WTC11 (cell line): ENCODE data around the gene AKT3. TPM values are rescaled to one million over a fixed set of nuclear protein-coding genes. Genes with fewer than 3 reads are reported as not detected.

ENCODE experiments used
- ATAC-seq: fragments of 200-7000 bp; cut with Tn5 transposase; 2 replicates; pipeline ENCODE4 v1.10.0; 2021; ENCODE audit warnings: mild to moderate bottlenecking, moderate library complexity
- CTCF ChIA-PET: fragments of 300-600 bp; sonication (Branson Sonifier 250); formaldehyde crosslinking; loops from one replicate; lab custom pipeline; 2021; ENCODE audit warnings: antibody characterized with exemption; lab: Charles Lee
- POLR2A ChIA-PET: fragments of 350-600 bp; sonication (Branson Sonifier 250); formaldehyde crosslinking; loops from one replicate; lab custom pipeline; 2021; ENCODE audit warnings: antibody characterized with exemption; lab: Charles Lee
- DNase-seq: peaks from one replicate; pipeline ENCODE4 v3.0.0; 2021; ENCODE audit warnings: low spot score
- H3K27ac Mint-ChIP-seq: 2 replicates; pipeline ENCODE4 v1.8.0; 2021; ENCODE audit warnings: mixed read lengths
- H3K27me3 Mint-ChIP-seq: 2 replicates; pipeline ENCODE4 v1.8.0; 2021; ENCODE audit warnings: low read depth, mild to moderate bottlenecking, moderate library complexity, mixed read lengths
- H3K36me3 Mint-ChIP-seq: 2 replicates; pipeline ENCODE4 v1.8.0; 2021; ENCODE audit warnings: mixed read lengths
- H3K4me1 Mint-ChIP-seq: 2 replicates; pipeline ENCODE4 v1.8.0; 2022; ENCODE audit warnings: mixed read lengths
- H3K4me3 Mint-ChIP-seq: 2 replicates; pipeline ENCODE4 v1.8.0; 2021; ENCODE audit warnings: mild to moderate bottlenecking, moderate library complexity, mixed read lengths
- H3K9me3 Mint-ChIP-seq: 2 replicates; pipeline ENCODE4 v1.8.0; 2021; ENCODE audit warnings: mixed read lengths
- FOXJ3 ChIP-seq: sonication (generic); formaldehyde crosslinking; IDR thresholded peaks from 2 replicates; pipeline ENCODE4 v1.9.0; 2021; ENCODE audit warnings: missing genetic modification reagents, mild to moderate bottlenecking, borderline replicate concordance
- FOXK1 ChIP-seq: sonication (generic); formaldehyde crosslinking; IDR thresholded peaks from 2 replicates; pipeline ENCODE4 v1.8.0; 2022; ENCODE audit warnings: mild to moderate bottlenecking, moderate library complexity, missing genetic modification reagents
- GTF2I ChIP-seq: fragments of 250-450 bp; sonication (Bioruptor Pico); conservative IDR thresholded peaks from 2 replicates; pipeline ENCODE4 v1.4.0; 2021; ENCODE audit warnings: mild to moderate bottlenecking
- JAZF1 ChIP-seq: fragments of 250-450 bp; sonication (Bioruptor Pico); IDR thresholded peaks from 2 replicates; pipeline ENCODE4 v1.9.0; 2021; ENCODE audit warnings: moderate library complexity, mild to moderate bottlenecking, inconsistent platforms
- NFYB ChIP-seq: sonication (generic); formaldehyde crosslinking; conservative IDR thresholded peaks from 2 replicates; pipeline ENCODE4 v1.8.0; 2022; ENCODE audit warnings: low read depth, missing genetic modification reagents
- NR1H2 ChIP-seq: sonication (generic); formaldehyde crosslinking; IDR thresholded peaks from 2 replicates; pipeline ENCODE4 v1.9.0; 2021; ENCODE audit warnings: mild to moderate bottlenecking, moderate library complexity, missing genetic modification reagents
- SMAD3 ChIP-seq: sonication (generic); formaldehyde crosslinking; IDR thresholded peaks from 2 replicates; pipeline ENCODE4 v1.8.0; 2022; ENCODE audit warnings: missing genetic modification reagents, mild to moderate bottlenecking, borderline replicate concordance
- TCF7 ChIP-seq: sonication (generic); formaldehyde crosslinking; IDR thresholded peaks from 2 replicates; pipeline ENCODE4 v1.8.0; 2022; ENCODE audit warnings: mild to moderate bottlenecking, low read depth, missing genetic modification reagents, moderate library complexity
- ZNF121 ChIP-seq: sonication (generic); formaldehyde crosslinking; IDR thresholded peaks from 2 replicates; pipeline ENCODE4 v1.8.0; 2023; ENCODE audit warnings: missing genetic modification reagents
- ZNF396 ChIP-seq: fragments of 250-450 bp; sonication (Bioruptor Pico); IDR thresholded peaks from 2 replicates; pipeline ENCODE4 v1.8.0; 2021; ENCODE audit warnings: mild to moderate bottlenecking, moderate library complexity, borderline replicate concordance
- total RNA-seq: library from RNA; stranded (reverse); gene quantifications from 3 replicates; pipeline ENCODE4 v1.2.3, GENCODE V29; 2021
- TF ChIP-seq, protein P1 (sequence below): fragments of 250-450 bp; sonication (Bioruptor Pico); IDR thresholded peaks from 2 replicates; pipeline ENCODE4 v1.9.0; 2021; ENCODE audit warnings: mild to moderate bottlenecking
- TF ChIP-seq, protein P2 (sequence below): fragments of 250-450 bp; sonication (Bioruptor Pico); IDR thresholded peaks from 2 replicates; pipeline ENCODE4 v1.9.0; 2021; ENCODE audit warnings: mild to moderate bottlenecking, borderline replicate concordance
- TF ChIP-seq, protein P3 (sequence below): sonication (generic); formaldehyde crosslinking; IDR thresholded peaks from 2 replicates; pipeline ENCODE4 v1.8.0; 2022; ENCODE audit warnings: mild to moderate bottlenecking, missing genetic modification reagents
- TF ChIP-seq, protein P4 (sequence below): fragments of 250-450 bp; sonication (Bioruptor Pico); IDR thresholded peaks from 2 replicates; pipeline ENCODE4 v1.9.0; 2021; ENCODE audit warnings: moderate library complexity, mild to moderate bottlenecking, inconsistent platforms, borderline replicate concordance
- TF ChIP-seq, protein P5 (sequence below): fragments of 250-450 bp; sonication (Bioruptor Pico); IDR thresholded peaks from 2 replicates; pipeline ENCODE4 v1.8.0; 2021; ENCODE audit warnings: mild to moderate bottlenecking
- TF ChIP-seq, protein P6 (sequence below): fragments of 250-450 bp; sonication (Bioruptor Pico); IDR thresholded peaks from 2 replicates; pipeline ENCODE4 v2.1.2; 2022; ENCODE audit warnings: mild to moderate bottlenecking, moderate library complexity
- TF ChIP-seq, protein P7 (sequence below): sonication (generic); formaldehyde crosslinking; IDR thresholded peaks from 2 replicates; pipeline ENCODE4 v1.8.1; 2022; ENCODE audit warnings: low read depth, missing genetic modification reagents, borderline replicate concordance
- TF ChIP-seq, protein P8 (sequence below): sonication (generic); formaldehyde crosslinking; IDR thresholded peaks from 2 replicates; pipeline ENCODE4 v1.8.0; 2023; ENCODE audit warnings: missing genetic modification reagents, mild to moderate bottlenecking, borderline replicate concordance

AKT3 gene
- total RNA-seq, 1 experiment from 2014 or later: 38.5 TPM

DNA sequence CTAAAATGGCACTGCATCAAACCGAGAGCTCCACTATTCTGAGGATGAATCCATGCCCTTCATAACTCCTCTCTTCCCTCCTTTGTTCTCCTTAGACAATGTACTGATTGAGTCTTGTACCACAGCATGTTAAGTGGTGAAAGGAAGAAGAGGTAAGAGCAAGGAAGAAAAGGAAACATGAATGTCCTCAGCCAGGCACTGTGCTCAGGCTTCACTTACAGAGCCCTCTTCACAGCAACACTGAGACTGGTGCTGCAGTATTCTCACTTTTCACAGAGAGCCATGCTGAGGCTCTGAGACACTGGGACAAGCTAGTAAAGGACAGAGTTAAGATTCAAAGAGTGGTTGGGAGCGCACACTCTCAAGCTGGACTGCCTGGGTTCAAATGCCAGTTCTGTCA, 143.5 kb downstream of the AKT3 start (continued):
- no peak for TF ChIP-seq TCF7
- no peak for TF ChIP-seq NR1H2
- TF ChIP-seq, protein P1, sequence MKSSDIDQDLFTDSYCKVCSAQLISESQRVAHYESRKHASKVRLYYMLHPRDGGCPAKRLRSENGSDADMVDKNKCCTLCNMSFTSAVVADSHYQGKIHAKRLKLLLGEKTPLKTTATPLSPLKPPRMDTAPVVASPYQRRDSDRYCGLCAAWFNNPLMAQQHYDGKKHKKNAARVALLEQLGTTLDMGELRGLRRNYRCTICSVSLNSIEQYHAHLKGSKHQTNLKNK: no peak
- TF ChIP-seq, all 79 proteins: peak for 0

DNA sequence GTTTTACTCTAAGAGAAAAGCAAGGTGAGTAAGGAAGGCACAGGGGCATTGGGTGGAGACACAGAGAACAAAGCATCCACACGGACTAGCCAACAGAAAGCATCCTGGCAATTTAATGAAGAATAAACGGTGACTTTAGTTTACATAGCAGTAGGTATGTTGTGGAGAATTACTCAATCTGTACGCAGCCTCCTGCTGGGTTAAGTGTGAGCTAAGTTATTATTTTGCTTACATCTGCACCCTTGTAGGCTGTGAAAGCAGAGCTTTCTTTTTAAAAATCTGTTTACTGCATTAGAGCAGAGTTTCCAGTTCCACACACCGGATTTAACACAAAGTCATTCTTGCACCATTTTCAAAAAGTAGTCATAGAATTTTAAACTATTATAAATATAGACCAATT, 144.5 kb downstream of the AKT3 start:
- DNase-seq (no peak), ATAC-seq (no peak)
- peaks cover 36% of the 10 kb centered on the region for H3K4me1 Mint-ChIP-seq
- no peaks in the 10 kb centered on the region for H3K9me3 Mint-ChIP-seq
- no peaks in the 10 kb centered on the region for H3K27me3 Mint-ChIP-seq
- ChIA-PET CTCF (interaction anchor here (1.4 kb wide), 1 partner anchor 45 kb away, joined by 4 read pairs; no protein-coding TSS in a partner anchor), POLR2A (no interaction called here)
- no peaks in the 10 kb centered on the region for H3K36me3 Mint-ChIP-seq
- H3K27ac Mint-ChIP-seq: no peak overlapping the region
- no peak for TF ChIP-seq FOXJ3
- no peak for TF ChIP-seq FOXK1 (CRISPR knock-in tag)
- TF ChIP-seq, protein P2, sequence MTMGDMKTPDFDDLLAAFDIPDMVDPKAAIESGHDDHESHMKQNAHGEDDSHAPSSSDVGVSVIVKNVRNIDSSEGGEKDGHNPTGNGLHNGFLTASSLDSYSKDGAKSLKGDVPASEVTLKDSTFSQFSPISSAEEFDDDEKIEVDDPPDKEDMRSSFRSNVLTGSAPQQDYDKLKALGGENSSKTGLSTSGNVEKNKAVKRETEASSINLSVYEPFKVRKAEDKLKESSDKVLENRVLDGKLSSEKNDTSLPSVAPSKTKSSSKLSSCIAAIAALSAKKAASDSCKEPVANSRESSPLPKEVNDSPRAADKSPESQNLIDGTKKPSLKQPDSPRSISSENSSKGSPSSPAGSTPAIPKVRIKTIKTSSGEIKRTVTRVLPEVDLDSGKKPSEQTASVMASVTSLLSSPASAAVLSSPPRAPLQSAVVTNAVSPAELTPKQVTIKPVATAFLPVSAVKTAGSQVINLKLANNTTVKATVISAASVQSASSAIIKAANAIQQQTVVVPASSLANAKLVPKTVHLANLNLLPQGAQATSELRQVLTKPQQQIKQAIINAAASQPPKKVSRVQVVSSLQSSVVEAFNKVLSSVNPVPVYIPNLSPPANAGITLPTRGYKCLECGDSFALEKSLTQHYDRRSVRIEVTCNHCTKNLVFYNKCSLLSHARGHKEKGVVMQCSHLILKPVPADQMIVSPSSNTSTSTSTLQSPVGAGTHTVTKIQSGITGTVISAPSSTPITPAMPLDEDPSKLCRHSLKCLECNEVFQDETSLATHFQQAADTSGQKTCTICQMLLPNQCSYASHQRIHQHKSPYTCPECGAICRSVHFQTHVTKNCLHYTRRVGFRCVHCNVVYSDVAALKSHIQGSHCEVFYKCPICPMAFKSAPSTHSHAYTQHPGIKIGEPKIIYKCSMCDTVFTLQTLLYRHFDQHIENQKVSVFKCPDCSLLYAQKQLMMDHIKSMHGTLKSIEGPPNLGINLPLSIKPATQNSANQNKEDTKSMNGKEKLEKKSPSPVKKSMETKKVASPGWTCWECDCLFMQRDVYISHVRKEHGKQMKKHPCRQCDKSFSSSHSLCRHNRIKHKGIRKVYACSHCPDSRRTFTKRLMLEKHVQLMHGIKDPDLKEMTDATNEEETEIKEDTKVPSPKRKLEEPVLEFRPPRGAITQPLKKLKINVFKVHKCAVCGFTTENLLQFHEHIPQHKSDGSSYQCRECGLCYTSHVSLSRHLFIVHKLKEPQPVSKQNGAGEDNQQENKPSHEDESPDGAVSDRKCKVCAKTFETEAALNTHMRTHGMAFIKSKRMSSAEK (CRISPR knock-in tag): no peak
- TF ChIP-seq, protein P3, sequence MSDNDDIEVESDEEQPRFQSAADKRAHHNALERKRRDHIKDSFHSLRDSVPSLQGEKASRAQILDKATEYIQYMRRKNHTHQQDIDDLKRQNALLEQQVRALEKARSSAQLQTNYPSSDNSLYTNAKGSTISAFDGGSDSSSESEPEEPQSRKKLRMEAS: no peak
- TF ChIP-seq ZNF396 (CRISPR knock-in tag): no peak
- TF ChIP-seq, protein P4, sequence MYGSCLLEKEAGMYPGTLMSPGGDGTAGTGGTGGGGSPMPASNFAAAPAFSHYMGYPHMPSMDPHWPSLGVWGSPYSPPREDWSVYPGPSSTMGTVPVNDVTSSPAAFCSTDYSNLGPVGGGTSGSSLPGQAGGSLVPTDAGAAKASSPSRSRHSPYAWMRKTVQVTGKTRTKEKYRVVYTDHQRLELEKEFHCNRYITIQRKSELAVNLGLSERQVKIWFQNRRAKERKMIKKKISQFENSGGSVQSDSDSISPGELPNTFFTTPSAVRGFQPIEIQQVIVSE: no peak
- TF ChIP-seq, protein P5, sequence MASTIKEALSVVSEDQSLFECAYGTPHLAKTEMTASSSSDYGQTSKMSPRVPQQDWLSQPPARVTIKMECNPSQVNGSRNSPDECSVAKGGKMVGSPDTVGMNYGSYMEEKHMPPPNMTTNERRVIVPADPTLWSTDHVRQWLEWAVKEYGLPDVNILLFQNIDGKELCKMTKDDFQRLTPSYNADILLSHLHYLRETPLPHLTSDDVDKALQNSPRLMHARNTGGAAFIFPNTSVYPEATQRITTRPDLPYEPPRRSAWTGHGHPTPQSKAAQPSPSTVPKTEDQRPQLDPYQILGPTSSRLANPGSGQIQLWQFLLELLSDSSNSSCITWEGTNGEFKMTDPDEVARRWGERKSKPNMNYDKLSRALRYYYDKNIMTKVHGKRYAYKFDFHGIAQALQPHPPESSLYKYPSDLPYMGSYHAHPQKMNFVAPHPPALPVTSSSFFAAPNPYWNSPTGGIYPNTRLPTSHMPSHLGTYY (CRISPR knock-in tag): no peak
- TF ChIP-seq ZNF121 (CRISPR knock-in tag): no peak
- TF ChIP-seq, protein P6, sequence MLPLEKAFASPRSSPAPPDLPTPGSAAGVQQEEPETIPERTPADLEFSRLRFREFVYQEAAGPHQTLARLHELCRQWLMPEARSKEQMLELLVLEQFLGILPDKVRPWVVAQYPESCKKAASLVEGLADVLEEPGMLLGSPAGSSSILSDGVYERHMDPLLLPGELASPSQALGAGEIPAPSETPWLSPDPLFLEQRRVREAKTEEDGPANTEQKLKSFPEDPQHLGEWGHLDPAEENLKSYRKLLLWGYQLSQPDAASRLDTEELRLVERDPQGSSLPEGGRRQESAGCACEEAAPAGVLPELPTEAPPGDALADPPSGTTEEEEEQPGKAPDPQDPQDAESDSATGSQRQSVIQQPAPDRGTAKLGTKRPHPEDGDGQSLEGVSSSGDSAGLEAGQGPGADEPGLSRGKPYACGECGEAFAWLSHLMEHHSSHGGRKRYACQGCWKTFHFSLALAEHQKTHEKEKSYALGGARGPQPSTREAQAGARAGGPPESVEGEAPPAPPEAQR (CRISPR knock-in tag): no peak
- TF ChIP-seq SMAD3 (CRISPR knock-in tag): no peak
- no peak overlapping the region for H3K4me3 Mint-ChIP-seq

DNA sequence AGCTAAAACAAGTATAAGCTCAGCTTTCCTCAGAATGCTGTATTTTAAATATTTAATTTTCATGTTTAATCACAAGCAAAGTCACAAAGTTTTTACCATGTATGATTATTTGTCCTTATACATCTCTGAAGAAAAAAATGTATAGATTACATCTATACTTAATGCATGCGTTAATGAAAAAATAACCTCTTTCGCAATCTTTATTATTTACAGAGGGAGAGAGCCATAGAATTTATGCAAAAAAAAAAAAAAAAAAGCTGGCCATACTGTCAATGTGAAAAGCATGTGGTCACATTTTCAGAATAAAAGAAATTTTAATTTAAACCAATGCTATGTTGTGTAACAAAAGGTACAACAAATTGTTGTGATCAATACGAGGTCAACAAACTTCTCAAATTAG, 148.2 kb downstream of the AKT3 start:
- Mint-ChIP-seq H3K36me3 (no peaks in the 10 kb centered on the region), H3K27ac (no peak overlapping the region), H3K4me1 (peaks cover 29% of the 10 kb centered on the region), H3K27me3 (no peaks in the 10 kb centered on the region), H3K4me3 (no peak overlapping the region), H3K9me3 (no peaks in the 10 kb centered on the region)
- POLR2A ChIA-PET: interaction anchor here (0.5 kb wide), 1 partner anchor 230 kb away, joined by 3 read pairs; no protein-coding TSS in a partner anchor
- CTCF ChIA-PET: interaction anchor here (0.6 to 0.8 kb wide), 2 partner anchors 46 to 358 kb away, joined by 3 read pairs; no protein-coding TSS in a partner anchor
- DNase-seq (no peak), ATAC-seq (no peak)
- TF ChIP-seq NFYB (CRISPR knock-in tag) (no peak), GTF2I (no peak), JAZF1 (no peak)
- TF ChIP-seq, protein P7, sequence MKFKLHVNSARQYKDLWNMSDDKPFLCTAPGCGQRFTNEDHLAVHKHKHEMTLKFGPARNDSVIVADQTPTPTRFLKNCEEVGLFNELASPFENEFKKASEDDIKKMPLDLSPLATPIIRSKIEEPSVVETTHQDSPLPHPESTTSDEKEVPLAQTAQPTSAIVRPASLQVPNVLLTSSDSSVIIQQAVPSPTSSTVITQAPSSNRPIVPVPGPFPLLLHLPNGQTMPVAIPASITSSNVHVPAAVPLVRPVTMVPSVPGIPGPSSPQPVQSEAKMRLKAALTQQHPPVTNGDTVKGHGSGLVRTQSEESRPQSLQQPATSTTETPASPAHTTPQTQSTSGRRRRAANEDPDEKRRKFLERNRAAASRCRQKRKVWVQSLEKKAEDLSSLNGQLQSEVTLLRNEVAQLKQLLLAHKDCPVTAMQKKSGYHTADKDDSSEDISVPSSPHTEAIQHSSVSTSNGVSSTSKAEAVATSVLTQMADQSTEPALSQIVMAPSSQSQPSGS (CRISPR knock-in tag): no peak
- TF ChIP-seq, protein P8, sequence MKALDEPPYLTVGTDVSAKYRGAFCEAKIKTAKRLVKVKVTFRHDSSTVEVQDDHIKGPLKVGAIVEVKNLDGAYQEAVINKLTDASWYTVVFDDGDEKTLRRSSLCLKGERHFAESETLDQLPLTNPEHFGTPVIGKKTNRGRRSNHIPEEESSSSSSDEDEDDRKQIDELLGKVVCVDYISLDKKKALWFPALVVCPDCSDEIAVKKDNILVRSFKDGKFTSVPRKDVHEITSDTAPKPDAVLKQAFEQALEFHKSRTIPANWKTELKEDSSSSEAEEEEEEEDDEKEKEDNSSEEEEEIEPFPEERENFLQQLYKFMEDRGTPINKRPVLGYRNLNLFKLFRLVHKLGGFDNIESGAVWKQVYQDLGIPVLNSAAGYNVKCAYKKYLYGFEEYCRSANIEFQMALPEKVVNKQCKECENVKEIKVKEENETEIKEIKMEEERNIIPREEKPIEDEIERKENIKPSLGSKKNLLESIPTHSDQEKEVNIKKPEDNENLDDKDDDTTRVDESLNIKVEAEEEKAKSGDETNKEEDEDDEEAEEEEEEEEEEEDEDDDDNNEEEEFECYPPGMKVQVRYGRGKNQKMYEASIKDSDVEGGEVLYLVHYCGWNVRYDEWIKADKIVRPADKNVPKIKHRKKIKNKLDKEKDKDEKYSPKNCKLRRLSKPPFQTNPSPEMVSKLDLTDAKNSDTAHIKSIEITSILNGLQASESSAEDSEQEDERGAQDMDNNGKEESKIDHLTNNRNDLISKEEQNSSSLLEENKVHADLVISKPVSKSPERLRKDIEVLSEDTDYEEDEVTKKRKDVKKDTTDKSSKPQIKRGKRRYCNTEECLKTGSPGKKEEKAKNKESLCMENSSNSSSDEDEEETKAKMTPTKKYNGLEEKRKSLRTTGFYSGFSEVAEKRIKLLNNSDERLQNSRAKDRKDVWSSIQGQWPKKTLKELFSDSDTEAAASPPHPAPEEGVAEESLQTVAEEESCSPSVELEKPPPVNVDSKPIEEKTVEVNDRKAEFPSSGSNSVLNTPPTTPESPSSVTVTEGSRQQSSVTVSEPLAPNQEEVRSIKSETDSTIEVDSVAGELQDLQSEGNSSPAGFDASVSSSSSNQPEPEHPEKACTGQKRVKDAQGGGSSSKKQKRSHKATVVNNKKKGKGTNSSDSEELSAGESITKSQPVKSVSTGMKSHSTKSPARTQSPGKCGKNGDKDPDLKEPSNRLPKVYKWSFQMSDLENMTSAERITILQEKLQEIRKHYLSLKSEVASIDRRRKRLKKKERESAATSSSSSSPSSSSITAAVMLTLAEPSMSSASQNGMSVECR: no peak
